A549 (cell line): ENCODE measurements around the gene CTNND2. TPM values are rescaled to one million over a fixed set of nuclear protein-coding genes. Genes with fewer than 3 reads are reported as not detected.

Experiments
- ATAC-seq, 2 experiments: fragments of 200-7000 bp in 1 of 2; fragments of >200 bp in 1 of 2; cut with Nextera tagmentation in 1 of 2; cut with Tn5 transposase in 1 of 2; 3 replicates each; pipeline versions ENCODE4 v1.8.0 to v1.9.1; 2018 to 2020; ENCODE audit warnings: mild to moderate bottlenecking in 1 of 2, moderate library complexity in 1 of 2
- CTCF ChIA-PET: fragments of 300-600 bp; sonication (Branson Sonifier 250); formaldehyde crosslinking; extraction: SDS; loops from one replicate; lab custom pipeline; 2021; ENCODE audit warnings: antibody characterized with exemption, inconsistent platforms; lab: Yijun Ruan, JAX
- POLR2A ChIA-PET: fragments of 350-600 bp; formaldehyde crosslinking; extraction: SDS; loops from one replicate; lab custom pipeline; 2021; ENCODE audit warnings: antibody characterized with exemption, inconsistent platforms; lab: Yijun Ruan, JAX
- DNase-seq, 2 experiments: peaks; one replicate each; pipeline versions ENCODE4 v3.0.0 to v3.0.0-alpha.2; 2011 to 2016; ENCODE audit warnings: low read depth in 1 of 2, low spot score in 1 of 2
- FAIRE-seq: peaks from 2 replicates; lab custom pipeline; 2011; peaks lifted over from hg19 to GRCh38; lab: Jason Lieb, UNC
- H3K27ac ChIP-seq, 2 experiments: fragments of >200 bp; sonication (Bioruptor Twin); formaldehyde crosslinking; 3 replicates each; pipeline ENCODE4 v1.5.1; 2016 to 2017
- H3K4me1 ChIP-seq: fragments of >200 bp; sonication (Bioruptor Twin); formaldehyde crosslinking; 3 replicates; pipeline ENCODE4 v1.6.1; 2016
- H3K4me2 ChIP-seq: fragments of >200 bp; sonication (Bioruptor Twin); formaldehyde crosslinking; 3 replicates; pipeline ENCODE4 v1.6.1; 2016
- H3K4me3 ChIP-seq: fragments of >200 bp; sonication (Bioruptor Twin); formaldehyde crosslinking; 3 replicates; pipeline ENCODE4 v1.5.1; 2016
- H3K9me3 ChIP-seq: fragments of >200 bp; sonication (Bioruptor Twin); formaldehyde crosslinking; 3 replicates; pipeline ENCODE4 v1.6.1; 2016
- BHLHE40 ChIP-seq: IDR thresholded peaks from 2 replicates; pipeline ENCODE4 v1.6.1; 2012; ENCODE audit warnings: low read depth, low read length, inconsistent platforms
- CEBPB ChIP-seq, 2 experiments: fragments of >200 bp in 1 of 2; sonication (Bioruptor Twin) in 1 of 2; formaldehyde crosslinking in 1 of 2; IDR thresholded peaks; 2 replicates each; pipeline ENCODE4 v1.6.1; 2012 to 2016
- CHD2 ChIP-seq: fragments of 150-350 bp; IDR thresholded peaks from 2 replicates; pipeline ENCODE4 v1.6.1; 2014; ENCODE audit warnings: low read length; ENCODE audit not compliant: partially characterized antibody
- HEYL ChIP-seq: fragments of 250-450 bp; sonication (Bioruptor Pico); IDR thresholded peaks from 2 replicates; pipeline ENCODE4 v1.8.0; 2021; ENCODE audit warnings: mild to moderate bottlenecking, moderate library complexity
- HOXA7 ChIP-seq: fragments of 250-450 bp; sonication (Bioruptor Pico); IDR thresholded peaks from 2 replicates; pipeline ENCODE4 v1.5.0; 2020; ENCODE audit warnings: mild to moderate bottlenecking, moderate library complexity
- MAFK ChIP-seq: fragments of 450-650 bp; IDR thresholded peaks from 2 replicates; pipeline ENCODE4 v1.6.1; 2014; ENCODE audit not compliant: partially characterized antibody
- MYC ChIP-seq: IDR thresholded peaks from 2 replicates; pipeline ENCODE4 v1.6.1; 2012; ENCODE audit warnings: mild to moderate bottlenecking, inconsistent platforms, low read length, improper control_type of control experiment, borderline replicate concordance
- PHF8 ChIP-seq: fragments of 200-600 bp; sonication (generic); IDR thresholded peaks from 2 replicates; pipeline ENCODE4 v1.6.1; 2016; ENCODE audit warnings: low read depth, mild to moderate bottlenecking, antibody characterized with exemption, moderate library complexity, borderline replicate concordance
- POLR2AphosphoS2 ChIP-seq: conservative IDR thresholded peaks from 2 replicates; pipeline ENCODE4 v1.6.1; 2012; ENCODE audit warnings: low read length, improper control_type of control experiment, inconsistent platforms
- RAD21 ChIP-seq, 2 experiments: fragments of >200 bp in 1 of 2; sonication (Bioruptor Twin) in 1 of 2; formaldehyde crosslinking in 1 of 2; IDR thresholded peaks in 1 of 2; conservative IDR thresholded peaks in 1 of 2; 2 replicates in 1 of 2; 3 replicates in 1 of 2; pipeline ENCODE4 v1.6.1; 2012 to 2018; ENCODE audit warnings: inconsistent platforms in 1 of 2
- RFX5 ChIP-seq: fragments of 450-650 bp; IDR thresholded peaks from 2 replicates; pipeline ENCODE4 v1.7.1; 2014; ENCODE audit warnings: antibody characterized with exemption, mild to moderate bottlenecking, moderate library complexity
- RNF2 ChIP-seq: fragments of 200-600 bp; sonication (generic); IDR thresholded peaks from 2 replicates; pipeline ENCODE4 v1.6.1; 2016; ENCODE audit warnings: low read depth, mild to moderate bottlenecking, antibody characterized with exemption, moderate library complexity, borderline replicate concordance
- ZFP36 ChIP-seq: fragments of 450-650 bp; IDR thresholded peaks from 2 replicates; pipeline ENCODE4 v1.6.1; 2014; ENCODE audit warnings: borderline replicate concordance; ENCODE audit not compliant: partially characterized antibody
- WGBS: methylation state at CpG from one replicate; pipeline ENCODE4 v1.1.6; 2017; ENCODE audit errors: missing lambda C conversion rate; 5-methylcytosine and 5-hydroxymethylcytosine counted together
- polyA plus RNA-seq, 4 experiments: library from polyadenylated mRNA; depleted of rRNA in 3 of 4; stranded (reverse); fragments of >200 nt; fragmentation: RNase III in 1 of 4; extraction: RNeasy Plus Mini Kit Qiagen cat#74134 plus additional on column Dnase treatment in 1 of 4; gene quantifications; 2 replicates in 3 of 4; 3 replicates in 1 of 4; pipeline ENCODE4 v1.2.3, GENCODE V29; 2011 to 2017
- TF ChIP-seq, protein P1 (sequence below): fragments of >200 bp; sonication (Bioruptor Twin); formaldehyde crosslinking; IDR thresholded peaks from 2 replicates; pipeline ENCODE4 v1.6.1; 2016
- TF ChIP-seq, protein P2 (sequence below): IDR thresholded peaks from 2 replicates; pipeline ENCODE4 v1.6.1; 2012
- TF ChIP-seq, protein P3 (sequence below): fragments of 150-350 bp; IDR thresholded peaks from 2 replicates; pipeline ENCODE4 v1.6.1; 2014; ENCODE audit warnings: low read depth, mild to moderate bottlenecking, low read length
- TF ChIP-seq, protein P4 (sequence below): fragments of 450-650 bp; IDR thresholded peaks from 2 replicates; pipeline ENCODE4 v1.6.1; 2014; ENCODE audit warnings: antibody characterized with exemption
- TF ChIP-seq, protein P5 (sequence below): fragments of 250-450 bp; sonication (Bioruptor Pico); IDR thresholded peaks from 2 replicates; pipeline ENCODE4 v1.5.0; 2021; ENCODE audit warnings: mild to moderate bottlenecking, moderate library complexity, borderline replicate concordance
- TF ChIP-seq, protein P6 (sequence below): fragments of 200-600 bp; sonication (generic); IDR thresholded peaks from 2 replicates; pipeline ENCODE4 v1.6.1; 2016; ENCODE audit warnings: antibody characterized with exemption, mild to moderate bottlenecking, moderate library complexity

Gene CTNND2
- polyA plus RNA-seq, 2 of the 4 experiments (the other 2 are of a cell fraction), result not detected

DNA sequence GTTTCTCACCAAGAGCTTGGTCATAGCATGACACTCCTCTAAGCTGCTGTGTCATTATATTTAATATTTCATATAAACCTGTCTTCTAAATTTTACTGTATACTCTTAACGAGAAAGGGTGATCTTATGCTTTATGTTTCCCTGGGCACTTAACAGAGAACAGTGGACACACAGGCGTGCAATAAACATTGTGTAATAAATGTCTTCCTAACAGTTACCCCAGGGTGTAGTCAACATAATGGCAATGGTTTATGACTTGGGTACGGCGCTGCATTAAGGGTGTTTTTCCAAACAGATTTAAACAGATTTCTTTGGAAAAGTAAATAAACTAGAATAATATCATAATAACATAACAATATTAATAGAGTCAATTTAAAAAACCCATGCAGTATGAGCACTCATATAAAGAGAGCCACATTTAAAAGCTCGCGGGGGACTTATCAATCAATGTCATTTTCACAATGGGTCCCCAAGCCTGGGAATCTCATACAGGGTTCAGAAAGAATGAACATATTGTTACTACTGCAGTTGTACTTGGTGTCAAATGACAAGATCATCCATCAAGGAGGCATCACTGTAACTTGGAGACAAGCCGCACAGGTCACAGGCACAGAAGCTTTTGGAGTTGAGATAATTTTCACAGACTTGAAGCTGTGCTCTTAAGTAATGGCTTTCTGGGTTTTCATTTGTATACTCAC, 376.4 kb downstream of the CTNND2 start:
- no peak for FAIRE-seq
- no peak overlapping the region for H3K4me3 ChIP-seq
- no peak overlapping the region for H3K4me2 ChIP-seq
- 59% methylated on average over 7 of the region's 7 CpGs for WGBS
- H3K9me3 ChIP-seq, result no peaks in the 10 kb centered on the region
- ChIA-PET POLR2A (no interaction called here), CTCF (no interaction called here)
- H3K27ac ChIP-seq, result no peak overlapping the region
- no peak for DNase-seq
- TF ChIP-seq MAFK (no peak), RNF2 (no peak), HEYL (CRISPR knock-in tag) (no peak), HOXA7 (CRISPR knock-in tag) (no peak), BHLHE40 (no peak), RFX5 (no peak), RAD21 (conservative IDR thresholded peaks at IDR 0.05 in 1 of 2, IDR thresholded peaks at IDR 0.05 in 1 of 2) (no peak), POLR2AphosphoS2 (no peak), CHD2 (no peak), ZFP36 (no peak), MYC (no peak)
- TF ChIP-seq, protein P1, sequence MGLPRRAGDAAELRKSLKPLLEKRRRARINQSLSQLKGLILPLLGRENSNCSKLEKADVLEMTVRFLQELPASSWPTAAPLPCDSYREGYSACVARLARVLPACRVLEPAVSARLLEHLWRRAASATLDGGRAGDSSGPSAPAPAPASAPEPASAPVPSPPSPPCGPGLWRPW, result no peak
- TF ChIP-seq, protein P2, sequence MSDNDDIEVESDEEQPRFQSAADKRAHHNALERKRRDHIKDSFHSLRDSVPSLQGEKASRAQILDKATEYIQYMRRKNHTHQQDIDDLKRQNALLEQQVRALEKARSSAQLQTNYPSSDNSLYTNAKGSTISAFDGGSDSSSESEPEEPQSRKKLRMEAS, result no peak
- TF ChIP-seq, protein P3, sequence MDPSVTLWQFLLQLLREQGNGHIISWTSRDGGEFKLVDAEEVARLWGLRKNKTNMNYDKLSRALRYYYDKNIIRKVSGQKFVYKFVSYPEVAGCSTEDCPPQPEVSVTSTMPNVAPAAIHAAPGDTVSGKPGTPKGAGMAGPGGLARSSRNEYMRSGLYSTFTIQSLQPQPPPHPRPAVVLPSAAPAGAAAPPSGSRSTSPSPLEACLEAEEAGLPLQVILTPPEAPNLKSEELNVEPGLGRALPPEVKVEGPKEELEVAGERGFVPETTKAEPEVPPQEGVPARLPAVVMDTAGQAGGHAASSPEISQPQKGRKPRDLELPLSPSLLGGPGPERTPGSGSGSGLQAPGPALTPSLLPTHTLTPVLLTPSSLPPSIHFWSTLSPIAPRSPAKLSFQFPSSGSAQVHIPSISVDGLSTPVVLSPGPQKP, result no peak
- TF ChIP-seq, protein P4, sequence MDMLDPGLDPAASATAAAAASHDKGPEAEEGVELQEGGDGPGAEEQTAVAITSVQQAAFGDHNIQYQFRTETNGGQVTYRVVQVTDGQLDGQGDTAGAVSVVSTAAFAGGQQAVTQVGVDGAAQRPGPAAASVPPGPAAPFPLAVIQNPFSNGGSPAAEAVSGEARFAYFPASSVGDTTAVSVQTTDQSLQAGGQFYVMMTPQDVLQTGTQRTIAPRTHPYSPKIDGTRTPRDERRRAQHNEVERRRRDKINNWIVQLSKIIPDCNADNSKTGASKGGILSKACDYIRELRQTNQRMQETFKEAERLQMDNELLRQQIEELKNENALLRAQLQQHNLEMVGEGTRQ, result no peak
- TF ChIP-seq, protein P5, sequence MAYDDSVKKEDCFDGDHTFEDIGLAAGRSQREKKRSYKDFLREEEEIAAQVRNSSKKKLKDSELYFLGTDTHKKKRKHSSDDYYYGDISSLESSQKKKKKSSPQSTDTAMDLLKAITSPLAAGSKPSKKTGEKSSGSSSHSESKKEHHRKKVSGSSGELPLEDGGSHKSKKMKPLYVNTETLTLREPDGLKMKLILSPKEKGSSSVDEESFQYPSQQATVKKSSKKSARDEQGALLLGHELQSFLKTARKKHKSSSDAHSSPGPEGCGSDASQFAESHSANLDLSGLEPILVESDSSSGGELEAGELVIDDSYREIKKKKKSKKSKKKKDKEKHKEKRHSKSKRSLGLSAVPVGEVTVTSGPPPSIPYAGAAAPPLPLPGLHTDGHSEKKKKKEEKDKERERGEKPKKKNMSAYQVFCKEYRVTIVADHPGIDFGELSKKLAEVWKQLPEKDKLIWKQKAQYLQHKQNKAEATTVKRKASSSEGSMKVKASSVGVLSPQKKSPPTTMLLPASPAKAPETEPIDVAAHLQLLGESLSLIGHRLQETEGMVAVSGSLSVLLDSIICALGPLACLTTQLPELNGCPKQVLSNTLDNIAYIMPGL (CRISPR knock-in tag), result no peak
- TF ChIP-seq, protein P6, sequence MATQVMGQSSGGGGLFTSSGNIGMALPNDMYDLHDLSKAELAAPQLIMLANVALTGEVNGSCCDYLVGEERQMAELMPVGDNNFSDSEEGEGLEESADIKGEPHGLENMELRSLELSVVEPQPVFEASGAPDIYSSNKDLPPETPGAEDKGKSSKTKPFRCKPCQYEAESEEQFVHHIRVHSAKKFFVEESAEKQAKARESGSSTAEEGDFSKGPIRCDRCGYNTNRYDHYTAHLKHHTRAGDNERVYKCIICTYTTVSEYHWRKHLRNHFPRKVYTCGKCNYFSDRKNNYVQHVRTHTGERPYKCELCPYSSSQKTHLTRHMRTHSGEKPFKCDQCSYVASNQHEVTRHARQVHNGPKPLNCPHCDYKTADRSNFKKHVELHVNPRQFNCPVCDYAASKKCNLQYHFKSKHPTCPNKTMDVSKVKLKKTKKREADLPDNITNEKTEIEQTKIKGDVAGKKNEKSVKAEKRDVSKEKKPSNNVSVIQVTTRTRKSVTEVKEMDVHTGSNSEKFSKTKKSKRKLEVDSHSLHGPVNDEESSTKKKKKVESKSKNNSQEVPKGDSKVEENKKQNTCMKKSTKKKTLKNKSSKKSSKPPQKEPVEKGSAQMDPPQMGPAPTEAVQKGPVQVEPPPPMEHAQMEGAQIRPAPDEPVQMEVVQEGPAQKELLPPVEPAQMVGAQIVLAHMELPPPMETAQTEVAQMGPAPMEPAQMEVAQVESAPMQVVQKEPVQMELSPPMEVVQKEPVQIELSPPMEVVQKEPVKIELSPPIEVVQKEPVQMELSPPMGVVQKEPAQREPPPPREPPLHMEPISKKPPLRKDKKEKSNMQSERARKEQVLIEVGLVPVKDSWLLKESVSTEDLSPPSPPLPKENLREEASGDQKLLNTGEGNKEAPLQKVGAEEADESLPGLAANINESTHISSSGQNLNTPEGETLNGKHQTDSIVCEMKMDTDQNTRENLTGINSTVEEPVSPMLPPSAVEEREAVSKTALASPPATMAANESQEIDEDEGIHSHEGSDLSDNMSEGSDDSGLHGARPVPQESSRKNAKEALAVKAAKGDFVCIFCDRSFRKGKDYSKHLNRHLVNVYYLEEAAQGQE, result no peak
- no peaks in the 10 kb centered on the region for H3K4me1 ChIP-seq
- no peak for ATAC-seq

DNA sequence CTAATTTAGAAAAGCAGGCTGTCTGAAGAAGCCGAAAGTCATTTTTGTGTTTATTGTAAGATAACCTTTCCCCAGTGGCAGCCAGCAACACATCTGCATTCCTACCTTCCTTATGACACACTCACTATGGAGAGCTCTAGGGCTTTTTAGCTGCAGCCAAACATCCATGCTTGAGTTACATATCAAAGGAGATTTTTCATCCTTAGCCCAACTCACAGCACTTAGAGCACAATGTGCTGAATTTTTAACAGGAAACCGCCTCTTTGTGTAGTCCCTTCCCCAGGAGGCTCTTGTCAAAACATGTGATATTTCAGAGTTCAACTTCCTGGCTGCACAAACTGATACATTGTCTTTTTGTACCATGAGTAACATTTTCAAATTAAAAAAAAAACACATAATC, 379.2 kb downstream of the CTNND2 start:
- FAIRE-seq, result no peak

More for the DNA sequence above, 379.2 kb downstream of the CTNND2 start:
- H3K27ac ChIP-seq, result no peak overlapping the region
- WGBS, result 4% methylated on average over 2 of the region's 2 CpGs
- no peaks in the 10 kb centered on the region for H3K4me1 ChIP-seq
- no peak for DNase-seq
- ATAC-seq, result no peak
- no peak overlapping the region for H3K4me3 ChIP-seq
- POLR2A ChIA-PET, result no interaction called here
- no peaks in the 10 kb centered on the region for H3K9me3 ChIP-seq
- no peak overlapping the region for H3K4me2 ChIP-seq
- CTCF ChIA-PET, result no interaction called here
- TF ChIP-seq CEBPB (IDR thresholded peaks at IDR 0.05) (no peak), PHF8 (no peak)
